Spleen (tissue), 11 donors: ENCODE results near the gene TMEM163. TPM values are rescaled to one million over a fixed set of nuclear protein-coding genes. Genes with fewer than 3 reads are reported as not detected.
"Not testable (repeated sequence)": the region's sequence is repeated elsewhere in the genome, so short reads cannot be mapped to it uniquely, and the experiment has no call there.

Experiments
- DNase-seq: peaks from one replicate; pipeline ENCODE4 v3.0.0-alpha.2; 2020
- H3K27ac ChIP-seq, 8 donors: fragments of 200-600 bp; sonication (generic) in 7 of 8; 1 replicate in 4 of 8; 2 replicates in 4 of 8; pipeline versions ENCODE4 v1.5.0 to v1.8.0; 2016 to 2021; ENCODE audit warnings: inconsistent platforms in 4 of 8, mild to moderate bottlenecking in 4 of 8, moderate library complexity in 1 of 8
- H3K27me3 ChIP-seq, 7 donors: fragments of 200-600 bp; sonication (generic) in 6 of 7; replicated peaks in 1 of 7; 1 replicate in 4 of 7; 2 replicates in 3 of 7; pipeline versions ENCODE4 v1.5.0 to v1.8.0; 2016 to 2021; ENCODE audit warnings: inconsistent platforms in 3 of 7, mild to moderate bottlenecking in 1 of 7
- H3K36me3 ChIP-seq, 6 donors: fragments of 200-600 bp; sonication (generic) in 5 of 6; 1 replicate in 4 of 6; 2 replicates in 2 of 6; pipeline versions ENCODE4 v1.5.0 to v1.8.0; 2016 to 2021; ENCODE audit warnings: inconsistent platforms in 2 of 6
- H3K4me1 ChIP-seq, 6 donors: fragments of 200-600 bp; sonication (generic) in 5 of 6; 1 replicate in 3 of 6; 2 replicates in 3 of 6; pipeline versions ENCODE4 v1.5.0 to v1.8.0; 2016 to 2021; ENCODE audit warnings: inconsistent platforms in 3 of 6
- H3K4me3 ChIP-seq, 8 donors: fragments of 200-600 bp; sonication (generic) in 7 of 8; 1 replicate in 4 of 8; 2 replicates in 4 of 8; pipeline versions ENCODE4 v1.5.0 to v1.8.0; 2016 to 2021; ENCODE audit warnings: inconsistent platforms in 4 of 8, mild to moderate bottlenecking in 4 of 8, moderate library complexity in 2 of 8
- H3K9me3 ChIP-seq, 8 donors: fragments of 200-600 bp; sonication (generic) in 7 of 8; 1 replicate in 4 of 8; 2 replicates in 4 of 8; pipeline versions ENCODE4 v1.5.0 to v1.8.0; 2016 to 2021; ENCODE audit warnings: inconsistent platforms in 4 of 8
- POLR2A ChIP-seq, 3 donors: fragments of 450-650 bp; IDR thresholded peaks; one replicate each; pipeline ENCODE4 v1.5.1; 2017; ENCODE audit warnings: antibody characterized with exemption in 3 of 3, mild to moderate bottlenecking in 1 of 3
- POLR2AphosphoS5 ChIP-seq, 3 donors: sonication (generic); formaldehyde crosslinking; IDR thresholded peaks; one replicate each; pipeline ENCODE4 v1.5.1; 2017; ENCODE audit warnings: antibody characterized with exemption in 3 of 3
- WGBS, 5 donors: extraction: QIAGEN DNeasy Blood & Tissue Kit in 3 of 5; methylation state at CpG; one replicate each; pipeline versions ENCODE4 v1.1.5 to v1.1.7; 2013 to 2018; 5-methylcytosine and 5-hydroxymethylcytosine counted together
- intact Hi-C: fragments of 100-400 bp; cut with DNase I; formaldehyde crosslinking; loops from one replicate; pipeline ENCODE4 v1.15.0; 2023; ENCODE audit warnings: low total_unique reads
- polyA plus RNA-seq, 3 donors: library from polyadenylated mRNA; stranded (reverse); fragments of 200-250 nt; gene quantifications; one replicate each; pipeline ENCODE4 v1.2.1, GENCODE V29; 2013
- total RNA-seq, 7 donors: library from RNA; depleted of rRNA in 3 of 7; stranded (reverse); fragments of >200 nt in 3 of 7; fragmentation: NEBNext Ultra II Directional in 4 of 7; extraction: Animal tissue kit (Norgen Biotek cat#: 25700) in 4 of 7; gene quantifications; one replicate each; pipeline versions ENCODE4 v1.1.0 to v1.2.1, GENCODE V29; 2016 to 2021
- TF ChIP-seq, protein P1 (sequence below), 11 experiments: fragments of 200-600 bp in 7 of 11; fragments of 450-650 bp in 4 of 11; sonication (generic) in 4 of 11; IDR thresholded peaks in 8 of 11; conservative IDR thresholded peaks in 3 of 11; 1 replicate in 7 of 11; 2 replicates in 4 of 11; pipeline versions ENCODE4 v1.4.0 to v1.8.0; 2016 to 2021; ENCODE audit warnings: antibody characterized with exemption in 11 of 11, inconsistent platforms in 4 of 11, mild to moderate bottlenecking in 1 of 11
- donor health status: healthy with polysubstance abuse.
- donor health status: DM: no; HTN: no; CAD: no; lungs with moderate emphysema.
- donor health status: DM: no; HTN: no; CAD: no.
- donor health status: Bipolar disorder and iron deficiency.
- donor health status: healthy.
- donor health status: DM: no; HTN: no; CAD: no.
- donor health status: DM: yes; HTN: yes; CAD: no.

TMEM163 gene
- total and polyA plus RNA-seq, 10 donors: 2.4 to 12.5 (median 3.7) TPM

DNA sequence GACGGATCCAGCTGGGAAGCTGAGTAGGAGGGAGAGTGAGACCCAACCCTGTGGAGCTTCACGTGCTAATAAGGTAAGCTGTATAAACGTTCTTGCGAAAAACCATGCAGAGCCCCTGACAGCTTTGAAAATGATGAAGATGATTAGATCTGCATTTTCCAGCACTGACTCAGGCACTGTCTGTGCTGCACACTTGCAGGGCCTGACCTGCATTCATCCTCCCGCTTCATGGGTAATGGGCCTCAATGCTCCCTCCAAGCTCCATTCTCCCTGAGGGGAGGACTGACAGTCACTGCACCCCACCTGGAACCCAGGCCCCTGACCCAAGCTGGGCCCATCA is 205.4 kb downstream of the TMEM163 start:
- 79 to 87% (median 85%) methylated on average over 5 of the region's 5 CpGs for WGBS, 5 donors
- no peak for DNase-seq
- no peak overlapping the region for H3K4me3 ChIP-seq
- H3K36me3 ChIP-seq: no peaks in the 10 kb centered on the region
- no peak for TF ChIP-seq POLR2AphosphoS5 (IDR thresholded peaks at IDR 0.05)
- no peak for TF ChIP-seq POLR2A (IDR thresholded peaks at IDR 0.05)
- TF ChIP-seq, protein P1, sequence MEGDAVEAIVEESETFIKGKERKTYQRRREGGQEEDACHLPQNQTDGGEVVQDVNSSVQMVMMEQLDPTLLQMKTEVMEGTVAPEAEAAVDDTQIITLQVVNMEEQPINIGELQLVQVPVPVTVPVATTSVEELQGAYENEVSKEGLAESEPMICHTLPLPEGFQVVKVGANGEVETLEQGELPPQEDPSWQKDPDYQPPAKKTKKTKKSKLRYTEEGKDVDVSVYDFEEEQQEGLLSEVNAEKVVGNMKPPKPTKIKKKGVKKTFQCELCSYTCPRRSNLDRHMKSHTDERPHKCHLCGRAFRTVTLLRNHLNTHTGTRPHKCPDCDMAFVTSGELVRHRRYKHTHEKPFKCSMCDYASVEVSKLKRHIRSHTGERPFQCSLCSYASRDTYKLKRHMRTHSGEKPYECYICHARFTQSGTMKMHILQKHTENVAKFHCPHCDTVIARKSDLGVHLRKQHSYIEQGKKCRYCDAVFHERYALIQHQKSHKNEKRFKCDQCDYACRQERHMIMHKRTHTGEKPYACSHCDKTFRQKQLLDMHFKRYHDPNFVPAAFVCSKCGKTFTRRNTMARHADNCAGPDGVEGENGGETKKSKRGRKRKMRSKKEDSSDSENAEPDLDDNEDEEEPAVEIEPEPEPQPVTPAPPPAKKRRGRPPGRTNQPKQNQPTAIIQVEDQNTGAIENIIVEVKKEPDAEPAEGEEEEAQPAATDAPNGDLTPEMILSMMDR (IDR thresholded peaks at IDR 0.05 in 8 of 11, conservative IDR thresholded peaks at IDR 0.05 in 3 of 11): no peak
- no peak overlapping the region for H3K27ac ChIP-seq
- H3K9me3 ChIP-seq: no peaks in the 10 kb centered on the region
- no peaks in the 10 kb centered on the region for H3K4me1 ChIP-seq
- no peaks in the 10 kb centered on the region for H3K27me3 ChIP-seq
- intact Hi-C loops: no loop called here

DNA sequence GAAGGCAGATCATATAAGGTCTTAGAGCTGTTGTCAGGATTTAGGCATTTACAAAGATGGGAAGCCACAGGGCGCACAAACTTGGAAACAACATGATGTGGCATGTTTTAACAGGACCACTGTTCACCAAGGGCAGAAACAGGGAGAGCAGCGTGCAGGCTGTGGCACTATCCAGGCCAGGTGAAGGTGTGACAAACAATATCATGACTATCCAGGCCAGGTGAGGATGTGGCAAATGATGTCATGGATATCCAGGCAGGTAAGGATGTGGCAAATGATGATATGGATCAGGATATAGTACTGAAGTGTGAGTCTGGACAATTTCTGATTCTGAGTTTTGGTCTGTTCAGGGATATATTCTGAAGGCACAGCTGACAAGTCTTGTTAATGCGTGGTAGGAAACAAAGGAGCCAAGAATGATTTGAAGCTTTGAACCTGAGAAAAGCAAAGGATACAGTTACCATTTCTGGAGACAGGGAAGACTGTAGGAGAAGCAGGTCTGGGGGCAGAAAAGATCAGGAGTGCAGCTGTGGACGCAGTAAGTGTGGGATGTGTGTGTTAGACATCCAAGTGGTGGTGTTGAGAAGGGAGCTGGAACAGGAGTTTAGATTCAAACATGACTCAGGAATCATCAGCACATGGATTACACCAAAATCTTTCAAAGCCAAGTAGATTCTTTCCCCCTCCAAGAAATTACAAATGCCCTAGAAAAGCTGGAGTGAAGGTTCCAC is 205.9 kb downstream of the TMEM163 start:
- no peak overlapping the region for H3K4me3 ChIP-seq
- no peak for DNase-seq
- H3K4me1 ChIP-seq: no peaks in the 10 kb centered on the region
- intact Hi-C loops: no loop called here
- H3K9me3 ChIP-seq: no peaks in the 10 kb centered on the region
- no peaks in the 10 kb centered on the region for H3K27me3 ChIP-seq
- H3K27ac ChIP-seq: no peak overlapping the region
- WGBS, 5 donors: 80 to 92% (median 90%) methylated on average over 4 of the region's 4 CpGs
- TF ChIP-seq, protein P1 (IDR thresholded peaks at IDR 0.05 in 8 of 11, conservative IDR thresholded peaks at IDR 0.05 in 3 of 11): no peak
- TF ChIP-seq POLR2A (IDR thresholded peaks at IDR 0.05) (no peak), POLR2AphosphoS5 (IDR thresholded peaks at IDR 0.05) (no peak)
- H3K36me3 ChIP-seq: no peaks in the 10 kb centered on the region

DNA sequence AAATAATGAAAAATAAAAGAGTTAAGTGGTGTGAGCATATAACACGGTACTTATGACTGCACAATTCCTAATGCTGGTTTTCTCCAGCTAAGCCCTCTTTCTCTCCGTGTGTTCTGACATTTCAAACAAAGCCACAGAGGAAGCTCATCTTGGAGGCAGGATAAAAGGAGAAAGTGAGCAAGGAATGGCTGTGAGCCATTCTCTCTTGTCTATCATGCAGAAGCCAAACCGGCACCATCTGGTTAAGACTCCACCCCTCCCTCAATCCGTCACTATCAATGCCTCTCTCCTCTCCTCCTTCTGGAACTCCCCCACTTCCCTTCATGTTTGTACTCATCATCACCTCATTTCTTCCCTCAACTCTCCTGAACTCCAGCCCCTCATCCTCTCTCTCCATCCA is 210.4 kb downstream of the TMEM163 start:
- Histone ChIP-seq H3K36me3 (no peaks in the 10 kb centered on the region), H3K9me3 (no peaks in the 10 kb centered on the region), H3K4me3 (no peak overlapping the region), H3K27ac (no peak overlapping the region), H3K27me3 (no peaks in the 10 kb centered on the region), H3K4me1 (no peaks in the 10 kb centered on the region)
- 70 to 81% (median 73%) methylated on average over 4 of the region's 4 CpGs for WGBS, 5 donors
- TF ChIP-seq POLR2AphosphoS5 (IDR thresholded peaks at IDR 0.05) (no peak), POLR2A (IDR thresholded peaks at IDR 0.05) (no peak)
- TF ChIP-seq, protein P1 (IDR thresholded peaks at IDR 0.05 in 8 of 11, conservative IDR thresholded peaks at IDR 0.05 in 3 of 11): no peak
- intact Hi-C loops: no loop called here
- no peak for DNase-seq

DNA sequence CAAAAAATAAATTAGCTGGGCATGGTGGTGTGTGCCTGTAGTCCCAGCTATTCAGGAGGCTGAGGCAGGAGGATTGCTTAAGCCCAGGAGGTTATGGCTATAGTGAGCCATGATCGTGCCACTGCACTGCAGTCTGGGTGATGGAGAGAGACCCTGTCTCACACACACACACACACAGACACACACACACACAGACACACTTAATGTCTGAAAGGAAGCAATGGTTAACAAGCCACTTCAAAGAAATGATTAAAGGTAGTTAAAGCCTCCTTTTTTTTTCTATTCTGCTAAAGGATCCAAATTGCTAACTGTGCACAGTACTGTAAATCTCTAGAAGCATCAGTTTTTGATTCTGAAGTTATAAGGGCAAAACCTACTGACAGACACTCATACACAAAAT is 211.1 kb downstream of the TMEM163 start:
- Histone ChIP-seq H3K4me3 (no peak overlapping the region), H3K36me3 (no peaks in the 10 kb centered on the region), H3K9me3 (no peaks in the 10 kb centered on the region), H3K4me1 (no peaks in the 10 kb centered on the region), H3K27ac (no peak overlapping the region), H3K27me3 (no peaks in the 10 kb centered on the region)
- WGBS, 5 donors: 71 to 88% (median 75%) methylated on average over 1 of the region's 1 CpG
- DNase-seq: no peak
- TF ChIP-seq, protein P1 (IDR thresholded peaks at IDR 0.05 in 8 of 11, conservative IDR thresholded peaks at IDR 0.05 in 3 of 11): no peak
- TF ChIP-seq POLR2A (IDR thresholded peaks at IDR 0.05) (no peak), POLR2AphosphoS5 (IDR thresholded peaks at IDR 0.05) (no peak)
- intact Hi-C loops: no loop called here

DNA sequence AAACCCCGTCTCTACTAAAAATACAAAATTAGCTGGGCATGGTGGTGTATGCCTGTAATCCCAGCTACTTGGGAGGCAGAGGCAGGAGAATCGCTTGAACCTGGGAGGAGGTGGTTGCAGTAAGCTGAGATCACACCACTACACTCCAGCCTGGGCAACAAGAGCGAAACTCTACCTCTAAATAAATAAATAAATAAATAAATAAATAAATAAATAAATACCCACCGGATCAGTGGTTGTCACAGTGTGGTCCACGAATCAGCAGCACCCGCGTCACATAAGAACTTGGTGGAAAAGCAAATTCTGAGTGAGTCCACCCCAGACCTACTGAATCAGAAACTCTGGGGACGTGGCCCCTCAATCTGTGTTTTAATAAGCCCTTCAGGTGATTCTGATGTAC is 211.6 kb downstream of the TMEM163 start:
- H3K4me1 ChIP-seq, intact Hi-C loops, DNase-seq: not testable (repeated sequence)

More for the DNA sequence above, 211.6 kb downstream of the TMEM163 start:
- not testable (repeated sequence) for H3K27me3 ChIP-seq, H3K27ac ChIP-seq, H3K36me3 ChIP-seq, H3K9me3 ChIP-seq, H3K4me3 ChIP-seq
- WGBS, 5 donors: 87 to 98% (median 92%) methylated on average over 8 of the region's 8 CpGs
